ENCODE data around the gene ZBTB16. TPM values are rescaled to one million over a fixed set of nuclear protein-coding genes. Genes with fewer than 3 reads are reported as not detected.

The ZBTB16 gene
- total RNA-seq, 1 donor from 2014 or later, result 0.17 TPM

DNA sequence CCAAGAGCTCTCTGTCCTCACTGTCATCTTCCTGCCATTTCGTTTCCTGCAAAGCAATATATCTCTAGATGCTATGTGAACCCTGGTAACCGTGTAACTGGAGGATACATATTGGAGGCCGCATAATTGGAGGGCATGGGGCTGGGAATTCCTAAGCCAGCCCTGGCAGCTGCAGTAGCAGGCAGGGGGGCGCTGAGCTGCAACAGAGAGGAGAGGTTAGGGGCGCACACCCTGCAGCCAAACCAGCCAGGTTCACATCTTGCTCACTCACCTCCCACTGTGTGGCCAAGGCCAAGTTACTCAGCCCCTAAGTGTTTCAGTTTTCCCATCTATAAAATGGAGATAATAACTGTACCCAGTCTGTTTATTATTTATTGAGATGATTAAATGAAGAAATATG lies 39.9 kb upstream of the ZBTB16 start:
- no peak overlapping the region for H3K4me3 ChIP-seq (ENCODE audit: low read depth, low read length)
- DNase-seq (ENCODE audit: low read depth), result no peak
- TF ChIP-seq, protein P1, sequence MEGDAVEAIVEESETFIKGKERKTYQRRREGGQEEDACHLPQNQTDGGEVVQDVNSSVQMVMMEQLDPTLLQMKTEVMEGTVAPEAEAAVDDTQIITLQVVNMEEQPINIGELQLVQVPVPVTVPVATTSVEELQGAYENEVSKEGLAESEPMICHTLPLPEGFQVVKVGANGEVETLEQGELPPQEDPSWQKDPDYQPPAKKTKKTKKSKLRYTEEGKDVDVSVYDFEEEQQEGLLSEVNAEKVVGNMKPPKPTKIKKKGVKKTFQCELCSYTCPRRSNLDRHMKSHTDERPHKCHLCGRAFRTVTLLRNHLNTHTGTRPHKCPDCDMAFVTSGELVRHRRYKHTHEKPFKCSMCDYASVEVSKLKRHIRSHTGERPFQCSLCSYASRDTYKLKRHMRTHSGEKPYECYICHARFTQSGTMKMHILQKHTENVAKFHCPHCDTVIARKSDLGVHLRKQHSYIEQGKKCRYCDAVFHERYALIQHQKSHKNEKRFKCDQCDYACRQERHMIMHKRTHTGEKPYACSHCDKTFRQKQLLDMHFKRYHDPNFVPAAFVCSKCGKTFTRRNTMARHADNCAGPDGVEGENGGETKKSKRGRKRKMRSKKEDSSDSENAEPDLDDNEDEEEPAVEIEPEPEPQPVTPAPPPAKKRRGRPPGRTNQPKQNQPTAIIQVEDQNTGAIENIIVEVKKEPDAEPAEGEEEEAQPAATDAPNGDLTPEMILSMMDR (conservative IDR thresholded peaks at IDR 0.05; ENCODE audit: low read depth, low read length), result no peak

DNA sequence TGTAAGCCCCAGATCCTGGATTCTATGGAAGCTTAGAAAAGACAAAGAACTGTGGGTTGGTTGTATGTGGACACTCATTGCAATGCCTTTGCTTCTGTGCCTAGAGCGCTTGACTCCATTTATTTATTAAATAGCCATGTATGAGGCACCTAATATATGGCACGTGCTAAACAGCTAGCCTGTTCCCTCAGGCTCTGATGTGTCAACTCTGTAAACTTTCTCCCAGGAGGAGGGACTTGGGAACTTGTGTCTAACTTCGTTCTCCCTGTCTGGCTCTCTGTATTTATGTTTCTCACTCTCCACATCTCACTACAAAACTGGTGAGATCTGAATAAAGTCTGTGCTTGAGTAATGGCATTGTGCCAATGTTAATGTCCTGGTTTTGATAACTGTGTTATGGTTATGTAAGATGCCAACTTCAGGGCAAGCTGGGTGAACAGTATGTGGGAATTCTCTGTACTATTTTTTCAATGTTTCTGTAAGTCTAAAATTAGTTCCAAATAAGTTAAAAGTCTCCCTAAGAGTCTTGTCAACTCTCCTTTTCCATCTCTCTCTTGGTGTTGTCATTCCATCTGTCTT lies 34.1 kb upstream of the ZBTB16 start:
- DNase-seq (ENCODE audit: low read depth), result no peak
- TF ChIP-seq, protein P1 (conservative IDR thresholded peaks at IDR 0.05; ENCODE audit: low read depth, low read length), result no peak
- no peak overlapping the region for H3K4me3 ChIP-seq (ENCODE audit: low read depth, low read length)

DNA sequence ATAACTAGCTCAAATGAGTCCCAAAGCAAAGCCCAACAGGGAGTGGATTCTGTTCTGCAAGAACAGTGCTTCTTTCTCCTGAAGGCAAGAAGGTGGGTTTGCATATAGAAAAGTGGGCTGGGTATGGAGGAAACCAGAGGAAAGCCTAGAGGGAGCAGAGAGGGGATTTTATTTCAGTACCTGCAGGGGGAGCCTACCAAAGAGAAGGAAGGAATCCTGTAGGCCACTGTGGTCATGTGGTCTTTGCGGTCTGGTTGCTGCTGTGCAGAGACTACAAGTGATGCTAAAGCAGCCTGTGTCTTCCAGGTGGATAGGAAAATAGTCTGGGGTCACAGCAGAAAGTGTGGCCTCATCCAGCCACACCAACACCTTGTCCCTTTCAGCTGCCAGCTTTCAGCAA lies 33.2 kb upstream of the ZBTB16 start:
- no peak overlapping the region for H3K4me3 ChIP-seq (ENCODE audit: low read depth, low read length)
- TF ChIP-seq, protein P1 (conservative IDR thresholded peaks at IDR 0.05; ENCODE audit: low read depth, low read length), result peak; percentile 47
- DNase-seq (ENCODE audit: low read depth), result no peak

DNA sequence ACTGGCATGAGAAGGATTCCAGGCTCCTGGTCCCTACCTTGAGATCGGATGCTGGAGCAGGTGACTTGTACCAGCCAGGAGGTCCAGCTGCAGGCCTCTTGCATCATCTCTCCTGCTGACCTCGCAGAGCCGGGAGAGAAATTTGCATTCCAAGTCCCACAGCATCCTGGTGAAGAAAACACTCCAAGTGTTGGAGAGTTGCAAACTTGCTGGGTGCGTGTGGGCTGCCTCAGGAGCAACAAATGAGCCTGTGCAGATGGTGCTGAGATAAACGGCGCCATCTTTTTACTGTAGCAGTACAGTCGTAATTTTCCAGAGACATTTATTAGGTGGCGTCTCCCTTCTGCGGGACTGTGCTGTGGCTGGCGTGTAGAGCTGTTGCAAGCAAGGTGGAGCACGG lies 32.1 kb upstream of the ZBTB16 start:
- H3K4me3 ChIP-seq (ENCODE audit: low read depth, low read length), result no peak overlapping the region
- TF ChIP-seq, protein P1 (conservative IDR thresholded peaks at IDR 0.05; ENCODE audit: low read depth, low read length), result no peak
- no peak for DNase-seq (ENCODE audit: low read depth)

DNA sequence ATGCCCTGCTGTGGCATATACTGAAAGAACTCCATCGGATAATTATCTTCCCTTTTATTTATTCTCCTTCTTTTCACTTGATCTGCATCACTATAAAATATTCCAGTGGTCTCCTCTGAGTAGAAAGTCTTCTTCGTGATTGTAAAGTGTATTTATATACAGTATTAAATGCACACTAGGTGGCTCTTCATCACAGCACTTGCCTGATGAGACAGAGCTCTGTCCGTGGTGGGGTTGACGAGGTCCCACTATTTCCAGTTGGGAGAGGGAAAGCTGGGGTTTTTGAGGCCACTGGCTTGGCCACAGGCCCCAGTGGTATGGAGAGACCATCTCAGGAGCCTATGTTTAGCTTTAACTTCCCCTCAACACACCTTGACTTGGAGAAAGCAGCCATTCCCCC lies 31.6 kb upstream of the ZBTB16 start:
- TF ChIP-seq, protein P1 (conservative IDR thresholded peaks at IDR 0.05; ENCODE audit: low read depth, low read length), result peak; percentile 31

DNA sequence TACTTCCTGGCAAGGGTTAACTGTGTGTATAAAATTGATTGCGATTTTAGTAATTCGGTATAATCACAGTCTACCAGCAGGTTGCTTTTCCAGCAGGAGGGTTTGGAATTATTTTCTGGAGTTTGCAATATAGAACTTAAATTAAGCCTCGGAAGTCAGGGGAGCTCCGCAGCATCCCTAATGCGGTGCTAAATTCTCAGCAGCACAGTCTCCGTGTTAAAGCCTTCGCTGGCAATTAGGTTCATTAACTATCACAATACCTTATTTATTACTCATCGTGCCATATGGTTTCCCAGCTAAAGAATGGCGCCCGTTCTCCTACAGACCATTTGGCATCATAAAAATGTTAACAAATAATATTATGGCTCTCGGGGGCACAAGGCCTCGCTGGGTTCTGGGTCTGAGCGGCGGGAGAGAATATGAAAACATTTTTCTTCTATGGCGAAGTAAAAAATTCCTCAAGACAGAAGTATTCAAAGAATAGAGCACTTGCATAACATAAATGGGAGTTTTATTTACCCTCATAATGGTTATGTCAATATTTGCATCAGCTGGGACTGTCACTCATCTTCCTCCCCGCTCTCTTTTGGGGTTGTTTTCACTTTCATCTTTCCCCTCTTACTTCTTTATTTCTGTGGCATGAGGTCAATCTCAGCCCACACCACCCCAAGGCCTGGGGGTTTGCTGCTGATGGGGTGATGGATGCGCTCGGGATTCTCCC lies 28.1 kb upstream of the ZBTB16 start:
- DNase-seq (ENCODE audit: low read depth), result no peak
- no peak overlapping the region for H3K4me3 ChIP-seq (ENCODE audit: low read depth, low read length)
- TF ChIP-seq, protein P1 (conservative IDR thresholded peaks at IDR 0.05; ENCODE audit: low read depth, low read length), result no peak

More for the DNA sequence above, 31.6 kb upstream of the ZBTB16 start:
- DNase-seq (ENCODE audit: low read depth), result no peak
- no peak overlapping the region for H3K4me3 ChIP-seq (ENCODE audit: low read depth, low read length)

DNA sequence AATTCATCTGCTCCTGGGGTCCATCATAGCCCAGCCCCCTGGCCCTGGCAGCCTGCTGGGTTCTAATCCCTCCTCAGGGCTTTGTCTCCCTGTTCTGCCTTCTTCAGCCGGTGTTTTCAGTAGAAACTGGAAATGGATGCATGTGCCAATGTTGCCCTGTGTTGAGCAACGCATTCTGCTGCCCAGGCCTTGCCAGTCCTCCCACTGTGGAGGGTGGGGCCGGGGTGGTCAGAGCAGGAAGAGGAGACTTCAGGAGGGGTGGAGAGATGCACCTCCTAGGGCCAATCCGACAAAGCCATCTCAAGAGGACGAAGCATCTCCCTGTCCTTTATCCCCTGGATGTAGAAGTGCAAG lies 27.6 kb upstream of the ZBTB16 start:
- no peak overlapping the region for H3K4me3 ChIP-seq (ENCODE audit: low read depth, low read length)
- TF ChIP-seq, protein P1 (conservative IDR thresholded peaks at IDR 0.05; ENCODE audit: low read depth, low read length), result no peak
- no peak for DNase-seq (ENCODE audit: low read depth)

Data from epithelial cell of proximal tubule (primary cell).